DOHH2 (cell line): ENCODE results near the gene AUTS2.

Source experiments
- H3F3A ChIP-seq: fragments of 200-600 bp; sonication (generic), shearing (Covaris generic); 2 replicates; pipeline ENCODE4 v1.6.0; 2016; ENCODE audit warnings: antibody characterized with exemption, mild to moderate bottlenecking; ENCODE audit not compliant: control insufficient read depth, insufficient read depth
- H3K27ac ChIP-seq: fragments of 200-600 bp; sonication (generic); 2 replicates; pipeline ENCODE4 v1.5.1; 2014; ENCODE audit warnings: low read depth, mild to moderate bottlenecking, low read length, moderate library complexity
- H3K27me3 ChIP-seq: fragments of 200-600 bp; sonication (generic); 2 replicates; pipeline ENCODE4 v1.6.1; 2014; ENCODE audit warnings: mild to moderate bottlenecking, low read length, mixed read lengths; ENCODE audit not compliant: control insufficient read depth
- H3K36me3 ChIP-seq: fragments of 200-600 bp; sonication (generic); 2 replicates; pipeline ENCODE4 v1.6.1; 2014; ENCODE audit warnings: mild to moderate bottlenecking, low read length, moderate library complexity, mixed read lengths; ENCODE audit not compliant: control insufficient read depth
- H3K4me1 ChIP-seq: fragments of 200-600 bp; sonication (generic); 2 replicates; pipeline ENCODE4 v1.6.1; 2014; ENCODE audit warnings: mild to moderate bottlenecking, low read length, mixed read lengths; ENCODE audit not compliant: control insufficient read depth
- H3K4me2 ChIP-seq: fragments of 200-600 bp; sonication (generic); 2 replicates; pipeline ENCODE4 v1.6.0; 2014; ENCODE audit warnings: mild to moderate bottlenecking, low read length, moderate library complexity
- H3K4me3 ChIP-seq: fragments of 200-600 bp; sonication (generic); 2 replicates; pipeline ENCODE4 v1.5.1; 2014; ENCODE audit warnings: mild to moderate bottlenecking, low read length, mixed read lengths
- H3K79me2 ChIP-seq: fragments of 200-600 bp; sonication (generic); 2 replicates; pipeline ENCODE4 v1.6.1; 2014; ENCODE audit warnings: mild to moderate bottlenecking, low read length, mixed read lengths; ENCODE audit not compliant: control insufficient read depth
- H3K9me2 ChIP-seq: fragments of 200-600 bp; sonication (generic); replicated peaks from 2 replicates; pipeline ENCODE4 v1.6.1; 2014; ENCODE audit warnings: mild to moderate bottlenecking, low read length, mixed read lengths; ENCODE audit not compliant: control insufficient read depth
- H3K9me3 ChIP-seq: fragments of 200-600 bp; sonication (generic); 2 replicates; pipeline ENCODE4 v1.6.1; 2014; ENCODE audit warnings: antibody characterized with exemption, low read length, mixed read lengths; ENCODE audit not compliant: control insufficient read depth, insufficient read depth
- H4K20me1 ChIP-seq: fragments of 200-600 bp; sonication (generic); 2 replicates; pipeline ENCODE4 v1.6.0; 2014; ENCODE audit warnings: low read depth, mild to moderate bottlenecking, antibody characterized with exemption, low read length, moderate library complexity; ENCODE audit not compliant: control insufficient read depth, insufficient read depth
- CTCF ChIP-seq: fragments of 200-600 bp; sonication (generic); IDR thresholded peaks from one replicate; pipeline ENCODE4 v1.5.1; 2014; ENCODE audit warnings: antibody characterized with exemption, mild to moderate bottlenecking, low read depth, low read length; ENCODE audit not compliant: poor library complexity, severe bottlenecking
- EZH2phosphoT487 ChIP-seq: fragments of 200-600 bp; sonication (generic); IDR thresholded peaks from 2 replicates; pipeline ENCODE4 v1.6.1; 2017; ENCODE audit warnings: borderline replicate concordance, mild to moderate bottlenecking, antibody characterized with exemption, low read length, moderate library complexity, mixed read lengths

The AUTS2 gene

GRCh38 chr7:70568674-70569334, 970.5 kb downstream of the AUTS2 start:
- no peaks in the 10 kb centered on the region for H3K9me2 ChIP-seq
- no peaks in the 10 kb centered on the region for H3K79me2 ChIP-seq
- H3K4me2 ChIP-seq: no peak overlapping the region
- H3F3A ChIP-seq: no peaks in the 10 kb centered on the region
- H4K20me1 ChIP-seq: no peaks in the 10 kb centered on the region
- H3K4me3 ChIP-seq: no peak overlapping the region
- no peak for TF ChIP-seq CTCF
- no peak for TF ChIP-seq EZH2phosphoT487
- no peaks in the 10 kb centered on the region for H3K36me3 ChIP-seq
- H3K9me3 ChIP-seq: no peaks in the 10 kb centered on the region
- H3K4me1 ChIP-seq: peaks cover 5% of the 10 kb centered on the region
- H3K27me3 ChIP-seq: no peaks in the 10 kb centered on the region
- no peak overlapping the region for H3K27ac ChIP-seq

- H3K9me3 ChIP-seq: no peaks in the 10 kb centered on the region
- H3F3A ChIP-seq: no peaks in the 10 kb centered on the region
- no peak overlapping the region for H3K27ac ChIP-seq
- no peak overlapping the region for H3K4me3 ChIP-seq
- TF ChIP-seq CTCF (no peak), EZH2phosphoT487 (no peak)
- H3K4me1 ChIP-seq: peaks cover 5% of the 10 kb centered on the region
- no peaks in the 10 kb centered on the region for H3K36me3 ChIP-seq
- H3K4me2 ChIP-seq: no peak overlapping the region
- no peaks in the 10 kb centered on the region for H3K27me3 ChIP-seq
- H3K9me2 ChIP-seq: no peaks in the 10 kb centered on the region
- no peaks in the 10 kb centered on the region for H3K79me2 ChIP-seq
- no peaks in the 10 kb centered on the region for H4K20me1 ChIP-seq
These were observed 971.1 kb downstream of the AUTS2 start for GRCh38 chr7:70569335-70569819.

- no peaks in the 10 kb centered on the region for H3K9me3 ChIP-seq
- H3K4me1 ChIP-seq: peaks cover 5% of the 10 kb centered on the region
- TF ChIP-seq CTCF (no peak), EZH2phosphoT487 (no peak)
- no peak overlapping the region for H3K4me2 ChIP-seq
- H3K27me3 ChIP-seq: no peaks in the 10 kb centered on the region
- no peak overlapping the region for H3K27ac ChIP-seq
- no peaks in the 10 kb centered on the region for H3K36me3 ChIP-seq
- no peaks in the 10 kb centered on the region for H4K20me1 ChIP-seq
- H3K4me3 ChIP-seq: no peak overlapping the region
- no peaks in the 10 kb centered on the region for H3F3A ChIP-seq
- H3K79me2 ChIP-seq: no peaks in the 10 kb centered on the region
- H3K9me2 ChIP-seq: no peaks in the 10 kb centered on the region
These were observed 971.8 kb downstream of the AUTS2 start for GRCh38 chr7:70570029-70570428.
